ENCODE data around the gene AP2A2.

AP2A2 gene

DNA sequence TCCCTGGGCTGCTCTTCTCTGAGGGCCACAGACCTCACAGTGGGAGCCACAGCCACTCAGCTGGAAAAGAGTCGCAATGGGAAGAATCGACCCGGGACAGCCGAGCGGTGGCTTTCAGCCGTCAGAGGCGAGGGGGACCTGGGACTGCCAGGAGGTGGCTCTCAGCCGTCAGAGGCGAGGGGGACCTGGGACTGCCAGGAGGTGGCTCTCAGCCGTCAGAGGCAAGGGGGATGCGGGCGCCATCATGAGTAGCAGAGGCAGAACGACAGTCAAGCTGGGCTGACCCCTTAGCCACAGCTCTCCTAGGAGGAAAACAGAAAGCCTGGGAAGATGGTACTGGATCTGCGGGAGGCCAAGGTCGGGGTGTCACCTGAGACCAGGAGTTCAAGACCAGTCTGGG lies 134.1 kb downstream of the AP2A2 start:
- DNase-seq (ENCODE audit: low spot score) = peak; percentile 57

DNA sequence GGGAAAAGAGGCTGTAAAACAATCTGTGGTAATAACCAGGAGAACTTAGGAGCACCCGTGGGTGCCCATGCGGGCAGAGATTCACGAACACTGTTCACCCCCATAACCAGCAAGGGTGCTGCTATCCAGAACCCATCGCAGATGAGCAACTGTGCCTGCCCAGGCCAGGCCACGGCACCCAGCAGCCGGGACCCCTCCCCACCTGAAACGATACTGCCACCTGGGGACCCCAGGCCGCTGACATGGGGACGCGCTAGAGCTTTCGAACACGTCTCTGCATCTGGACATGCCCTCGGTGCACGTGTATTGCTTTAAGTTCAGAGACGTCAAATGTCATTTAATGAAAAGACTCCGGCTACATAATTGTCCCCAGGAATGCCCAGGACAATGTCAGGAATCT lies 134.7 kb downstream of the AP2A2 start:
- peak; percentile 19 for DNase-seq (ENCODE audit: low spot score)

DNA sequence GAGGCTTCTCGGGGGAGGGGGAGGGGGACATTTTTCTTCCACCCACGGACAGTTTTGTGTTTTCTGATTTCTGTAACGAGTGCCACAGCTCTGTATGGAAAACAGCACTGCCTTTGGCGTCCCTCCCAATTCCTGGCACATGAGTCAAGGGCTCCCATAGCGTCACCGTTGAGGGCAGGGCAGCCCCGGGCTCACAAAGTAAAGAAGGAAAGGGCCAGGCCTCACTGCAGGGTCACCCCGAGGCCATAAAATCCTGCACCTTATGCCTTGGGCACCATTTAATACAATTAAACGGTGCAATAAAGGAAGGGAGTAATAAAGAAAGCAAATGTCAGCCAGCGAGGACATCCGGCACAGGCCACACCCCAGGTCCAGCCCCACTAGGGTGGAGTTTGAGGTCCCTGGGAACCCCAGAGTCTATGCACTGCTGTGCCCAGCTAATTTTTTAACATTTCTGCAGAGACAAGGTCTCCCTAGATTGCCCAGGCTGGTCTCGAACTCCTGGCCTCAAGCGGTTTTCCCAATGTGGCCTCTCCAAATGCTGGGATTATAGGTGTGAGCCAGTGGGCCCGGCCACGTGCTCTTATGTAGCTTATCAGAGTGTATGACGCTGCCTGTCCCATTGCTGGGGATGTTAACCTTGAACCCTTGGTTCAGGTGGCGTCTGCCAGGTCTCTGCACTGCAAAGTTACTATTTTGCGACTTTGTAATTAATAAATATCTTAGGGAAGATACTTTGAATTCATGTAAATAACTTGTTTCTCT lies 135.4 kb downstream of the AP2A2 start:
- DNase-seq (ENCODE audit: low spot score) = peak; percentile 22
